ENCODE measurements around the gene SLC6A3. TPM values are rescaled to one million over a fixed set of nuclear protein-coding genes. Genes with fewer than 3 reads are reported as not detected.

SLC6A3 gene
- total and polyA plus RNA-seq, 2 donors (not counting 1 experiment from before 2014, with no cell fraction given), result not detected

DNA sequence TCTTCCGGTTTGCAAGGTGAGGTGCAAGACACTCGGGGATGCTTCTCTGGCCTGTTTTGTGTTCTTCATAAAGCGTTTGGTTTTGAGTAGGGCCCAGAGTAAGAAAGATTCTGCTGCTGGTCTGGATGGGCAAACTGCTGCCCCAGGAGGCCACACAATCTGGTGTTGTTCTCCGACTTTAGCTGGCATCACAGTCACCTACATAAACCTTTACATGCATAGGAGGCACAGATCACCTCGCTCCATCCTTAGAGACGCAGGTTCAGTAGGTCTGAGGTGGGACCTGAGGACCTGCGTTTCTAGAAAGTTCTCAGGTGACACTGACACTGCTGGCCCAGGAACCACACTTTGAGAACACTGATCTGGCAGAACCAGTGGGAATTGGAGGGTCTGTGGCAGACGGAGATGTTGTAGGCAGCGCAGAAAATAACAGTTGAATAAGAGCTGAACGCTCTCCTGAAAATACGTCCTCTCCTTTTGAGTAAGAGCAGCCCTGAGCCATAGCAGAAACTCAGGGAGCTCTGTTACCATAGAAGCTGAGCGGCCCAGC lies 3.9 kb upstream of the SLC6A3 start:
- Histone ChIP-seq H3K27ac (ENCODE audit: insufficient read depth, low read length) (no peak overlapping the region), H3K79me2 (ENCODE audit: control insufficient read depth, insufficient read depth, low read length) (no peaks in the 10 kb centered on the region), H3K27me3 (ENCODE audit: control insufficient read depth, insufficient read depth, low read length) (peaks cover 30% of the 10 kb centered on the region), H4K20me1 (ENCODE audit: control insufficient read depth, extremely low read depth, insufficient read depth, low read length) (no peaks in the 10 kb centered on the region), H3K36me3 (ENCODE audit: control insufficient read depth, insufficient read depth, low read length) (no peaks in the 10 kb centered on the region), H2AFZ (ENCODE audit: low read length) (no peak overlapping the region), H3K9me3 (ENCODE audit: control insufficient read depth, insufficient read depth, low read depth, low read length) (no peaks in the 10 kb centered on the region), H3K4me3 (replicated peaks in 1 of 4; ENCODE audit: control extremely low read depth in 1 of 4, insufficient read depth in 1 of 4, low read depth in 3 of 4, low read length in 4 of 4) (no peak overlapping the region), H3K9ac (ENCODE audit: insufficient read depth, low read length) (no peak overlapping the region), H3K4me2 (ENCODE audit: extremely low read depth, insufficient read depth, low read length) (no peak overlapping the region), H3K4me1 (ENCODE audit: control insufficient read depth, extremely low read depth, insufficient read depth, low read length) (no peaks in the 10 kb centered on the region)
- DNase-seq (ENCODE audit: low read depth in 2 of 2), result no peak
- no peak for TF ChIP-seq EZH2 (IDR thresholded peaks at IDR 0.05; ENCODE audit: low read length, missing control alignments)
- TF ChIP-seq, protein P1, sequence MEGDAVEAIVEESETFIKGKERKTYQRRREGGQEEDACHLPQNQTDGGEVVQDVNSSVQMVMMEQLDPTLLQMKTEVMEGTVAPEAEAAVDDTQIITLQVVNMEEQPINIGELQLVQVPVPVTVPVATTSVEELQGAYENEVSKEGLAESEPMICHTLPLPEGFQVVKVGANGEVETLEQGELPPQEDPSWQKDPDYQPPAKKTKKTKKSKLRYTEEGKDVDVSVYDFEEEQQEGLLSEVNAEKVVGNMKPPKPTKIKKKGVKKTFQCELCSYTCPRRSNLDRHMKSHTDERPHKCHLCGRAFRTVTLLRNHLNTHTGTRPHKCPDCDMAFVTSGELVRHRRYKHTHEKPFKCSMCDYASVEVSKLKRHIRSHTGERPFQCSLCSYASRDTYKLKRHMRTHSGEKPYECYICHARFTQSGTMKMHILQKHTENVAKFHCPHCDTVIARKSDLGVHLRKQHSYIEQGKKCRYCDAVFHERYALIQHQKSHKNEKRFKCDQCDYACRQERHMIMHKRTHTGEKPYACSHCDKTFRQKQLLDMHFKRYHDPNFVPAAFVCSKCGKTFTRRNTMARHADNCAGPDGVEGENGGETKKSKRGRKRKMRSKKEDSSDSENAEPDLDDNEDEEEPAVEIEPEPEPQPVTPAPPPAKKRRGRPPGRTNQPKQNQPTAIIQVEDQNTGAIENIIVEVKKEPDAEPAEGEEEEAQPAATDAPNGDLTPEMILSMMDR (conservative IDR thresholded peaks at IDR 0.05 in 1 of 2, IDR thresholded peaks at IDR 0.05 in 1 of 2; ENCODE audit: low read depth in 1 of 2, low read length in 2 of 2), result no peak

- Histone ChIP-seq H3K4me2 (ENCODE audit: extremely low read depth, insufficient read depth, low read length) (no peak overlapping the region), H3K4me3 (replicated peaks in 1 of 4; ENCODE audit: control extremely low read depth in 1 of 4, insufficient read depth in 1 of 4, low read depth in 3 of 4, low read length in 4 of 4) (no peak overlapping the region), H3K9ac (ENCODE audit: insufficient read depth, low read length) (no peak overlapping the region), H3K9me3 (ENCODE audit: control insufficient read depth, insufficient read depth, low read depth, low read length) (no peaks in the 10 kb centered on the region), H3K4me1 (ENCODE audit: control insufficient read depth, extremely low read depth, insufficient read depth, low read length) (no peaks in the 10 kb centered on the region), H2AFZ (ENCODE audit: low read length) (no peak overlapping the region), H3K79me2 (ENCODE audit: control insufficient read depth, insufficient read depth, low read length) (no peaks in the 10 kb centered on the region), H4K20me1 (ENCODE audit: control insufficient read depth, extremely low read depth, insufficient read depth, low read length) (no peaks in the 10 kb centered on the region), H3K36me3 (ENCODE audit: control insufficient read depth, insufficient read depth, low read length) (no peaks in the 10 kb centered on the region), H3K27ac (ENCODE audit: insufficient read depth, low read length) (no peak overlapping the region), H3K27me3 (ENCODE audit: control insufficient read depth, insufficient read depth, low read length) (peaks cover 35% of the 10 kb centered on the region)
- no peak for TF ChIP-seq EZH2 (IDR thresholded peaks at IDR 0.05; ENCODE audit: low read length, missing control alignments)
- TF ChIP-seq, protein P1 (conservative IDR thresholded peaks at IDR 0.05 in 1 of 2, IDR thresholded peaks at IDR 0.05 in 1 of 2; ENCODE audit: low read depth in 1 of 2, low read length in 2 of 2), result no peak
- no peak for DNase-seq (ENCODE audit: low read depth in 2 of 2)
Measured at GRCh38 chr5:1448511-1449011, 3.3 kb upstream of the SLC6A3 start.

DNA sequence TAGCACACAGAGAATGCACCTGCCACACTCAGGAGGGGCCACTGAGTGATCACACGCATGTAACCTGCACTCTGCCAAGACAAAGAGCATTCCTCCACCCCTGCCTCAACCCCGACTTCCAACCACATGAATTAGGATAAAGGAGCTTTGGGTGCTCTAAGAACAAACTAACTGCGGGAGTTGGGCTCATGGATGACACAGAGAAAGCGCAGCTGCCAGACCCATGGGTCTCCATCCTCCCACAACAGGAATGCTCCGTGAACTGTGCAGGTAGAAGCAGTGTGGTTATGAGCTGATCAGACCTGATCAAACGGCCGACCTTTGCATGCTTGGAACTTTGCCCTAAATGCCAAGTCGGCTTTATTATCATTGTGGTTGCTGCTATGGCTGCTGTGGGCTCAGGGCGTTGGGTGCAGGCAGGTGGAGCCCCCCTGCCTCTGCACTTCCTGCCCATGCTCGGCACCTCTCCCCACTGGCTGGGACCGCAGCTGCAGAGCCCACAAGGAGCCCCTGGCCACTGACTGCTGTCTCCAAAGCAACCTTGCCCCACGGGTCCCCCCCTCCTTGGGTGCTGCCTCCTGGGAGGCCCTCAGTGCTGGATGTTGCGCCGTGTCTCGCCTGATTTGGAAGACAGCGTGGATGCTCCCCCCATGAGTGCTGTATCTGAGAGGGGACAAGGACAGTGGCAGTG lies 2.6 kb upstream of the SLC6A3 start:
- H4K20me1 ChIP-seq (ENCODE audit: control insufficient read depth, extremely low read depth, insufficient read depth, low read length), result no peaks in the 10 kb centered on the region
- no peaks in the 10 kb centered on the region for H3K79me2 ChIP-seq (ENCODE audit: control insufficient read depth, insufficient read depth, low read length)
- H3K4me1 ChIP-seq (ENCODE audit: control insufficient read depth, extremely low read depth, insufficient read depth, low read length), result no peaks in the 10 kb centered on the region
- DNase-seq (ENCODE audit: low read depth in 2 of 2), result no peak
- TF ChIP-seq, protein P1 (conservative IDR thresholded peaks at IDR 0.05 in 1 of 2, IDR thresholded peaks at IDR 0.05 in 1 of 2; ENCODE audit: low read depth in 1 of 2, low read length in 2 of 2), result no peak
- peak; percentile 43 for TF ChIP-seq EZH2 (IDR thresholded peaks at IDR 0.05; ENCODE audit: low read length, missing control alignments)
- H3K27ac ChIP-seq (ENCODE audit: insufficient read depth, low read length), result no peak overlapping the region
- H3K9ac ChIP-seq (ENCODE audit: insufficient read depth, low read length), result no peak overlapping the region
- H3K36me3 ChIP-seq (ENCODE audit: control insufficient read depth, insufficient read depth, low read length), result no peaks in the 10 kb centered on the region
- peaks cover 37% of the 10 kb centered on the region for H3K27me3 ChIP-seq (ENCODE audit: control insufficient read depth, insufficient read depth, low read length)
- no peaks in the 10 kb centered on the region for H3K9me3 ChIP-seq (ENCODE audit: control insufficient read depth, insufficient read depth, low read depth, low read length)
- H2AFZ ChIP-seq (ENCODE audit: low read length), result no peak overlapping the region
- no peak overlapping the region for H3K4me3 ChIP-seq (replicated peaks in 1 of 4; ENCODE audit: control extremely low read depth in 1 of 4, insufficient read depth in 1 of 4, low read depth in 3 of 4, low read length in 4 of 4)
- no peak overlapping the region for H3K4me2 ChIP-seq (ENCODE audit: extremely low read depth, insufficient read depth, low read length)

Data from fibroblast of lung (primary cell).